Measurements from ENCODE around the gene MRPL20. TPM values are rescaled to one million over a fixed set of nuclear protein-coding genes. Genes with fewer than 3 reads are reported as not detected.

The MRPL20 gene
- total and polyA plus RNA-seq, 4 donors: 47.8 to 170 (median 74.0) TPM

DNA sequence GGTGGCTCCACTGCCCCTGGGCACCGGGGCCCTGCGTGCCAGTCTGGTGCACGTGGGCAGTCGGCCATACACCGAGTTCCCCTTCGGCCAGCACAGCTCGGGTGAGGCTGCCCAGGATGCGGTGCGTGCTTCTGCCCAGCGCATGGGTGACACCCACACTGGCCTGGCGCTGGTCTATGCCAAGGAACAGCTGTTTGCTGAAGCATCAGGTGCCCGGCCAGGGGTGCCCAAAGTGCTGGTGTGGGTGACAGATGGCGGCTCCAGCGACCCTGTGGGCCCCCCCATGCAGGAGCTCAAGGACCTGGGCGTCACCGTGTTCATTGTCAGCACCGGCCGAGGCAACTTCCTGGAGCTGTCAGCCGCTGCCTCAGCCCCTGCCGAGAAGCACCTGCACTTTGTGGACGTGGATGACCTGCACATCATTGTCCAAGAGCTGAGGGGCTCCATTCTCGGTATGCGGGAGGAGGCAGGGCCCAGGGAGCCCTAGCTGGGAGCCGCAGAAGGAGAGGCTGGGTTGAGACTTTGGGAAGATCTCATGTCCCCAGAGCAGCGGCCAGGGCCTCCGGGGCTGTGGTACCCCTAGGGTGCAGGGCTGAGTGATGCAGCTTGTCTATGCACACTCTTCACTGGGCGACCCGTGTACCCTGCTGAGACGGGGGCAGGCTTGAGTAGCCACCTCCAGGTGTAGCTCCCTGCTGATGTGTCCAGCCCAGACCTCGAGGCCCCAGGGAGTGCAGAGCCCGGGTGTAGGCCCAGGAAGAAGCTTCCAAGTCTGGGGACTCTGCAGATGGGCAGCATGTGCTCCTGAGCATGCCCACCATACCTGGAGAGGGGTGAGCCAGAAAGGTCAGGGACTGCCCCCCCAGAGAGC lies 30.2 kb upstream of the MRPL20 start:
- peak overlapping the region; percentile 31 to 82 (median 75) for H3K4me3 ChIP-seq (ENCODE audit: low read depth in 1 of 3, low read length in 3 of 3)
- H3K9ac ChIP-seq (ENCODE audit: low read depth in 1 of 2, low read length in 2 of 2): no peak overlapping the region
- peaks cover 32 to 79% (median 61%) of the 10 kb centered on the region in 4 donors for H3K4me1 ChIP-seq (ENCODE audit: control insufficient read depth in 4 of 4, insufficient read depth in 4 of 4, low read length in 3 of 4)
- 65% methylated on average over 31 of the region's 31 CpGs for WGBS
- DNase-seq (ENCODE audit: low spot score): no peak
- H3K27me3 ChIP-seq (ENCODE audit: control insufficient read depth in 4 of 4, insufficient read depth in 4 of 4, low read length in 3 of 4): no peaks in the 10 kb centered on the region
- TF ChIP-seq, protein P1, sequence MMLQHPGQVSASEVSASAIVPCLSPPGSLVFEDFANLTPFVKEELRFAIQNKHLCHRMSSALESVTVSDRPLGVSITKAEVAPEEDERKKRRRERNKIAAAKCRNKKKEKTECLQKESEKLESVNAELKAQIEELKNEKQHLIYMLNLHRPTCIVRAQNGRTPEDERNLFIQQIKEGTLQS (IDR thresholded peaks at IDR 0.05): no peak
- no peak for TF ChIP-seq TAF1 (conservative IDR thresholded peaks at IDR 0.05)
- TF ChIP-seq, protein P2, sequence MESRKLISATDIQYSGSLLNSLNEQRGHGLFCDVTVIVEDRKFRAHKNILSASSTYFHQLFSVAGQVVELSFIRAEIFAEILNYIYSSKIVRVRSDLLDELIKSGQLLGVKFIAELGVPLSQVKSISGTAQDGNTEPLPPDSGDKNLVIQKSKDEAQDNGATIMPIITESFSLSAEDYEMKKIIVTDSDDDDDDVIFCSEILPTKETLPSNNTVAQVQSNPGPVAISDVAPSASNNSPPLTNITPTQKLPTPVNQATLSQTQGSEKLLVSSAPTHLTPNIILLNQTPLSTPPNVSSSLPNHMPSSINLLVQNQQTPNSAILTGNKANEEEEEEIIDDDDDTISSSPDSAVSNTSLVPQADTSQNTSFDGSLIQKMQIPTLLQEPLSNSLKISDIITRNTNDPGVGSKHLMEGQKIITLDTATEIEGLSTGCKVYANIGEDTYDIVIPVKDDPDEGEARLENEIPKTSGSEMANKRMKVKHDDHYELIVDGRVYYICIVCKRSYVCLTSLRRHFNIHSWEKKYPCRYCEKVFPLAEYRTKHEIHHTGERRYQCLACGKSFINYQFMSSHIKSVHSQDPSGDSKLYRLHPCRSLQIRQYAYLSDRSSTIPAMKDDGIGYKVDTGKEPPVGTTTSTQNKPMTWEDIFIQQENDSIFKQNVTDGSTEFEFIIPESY (IDR thresholded peaks at IDR 0.05): no peak
- TF ChIP-seq JUND (IDR thresholded peaks at IDR 0.05): no peak
- no peak for TF ChIP-seq RAD21 (IDR thresholded peaks at IDR 0.05)
- peak in 1 of 2 donors; percentile 18 for TF ChIP-seq GABPA (IDR thresholded peaks at IDR 0.05 in 1 of 2, conservative IDR thresholded peaks at IDR 0.05 in 1 of 2)
- TF ChIP-seq FOXA2 (IDR thresholded peaks at IDR 0.05): no peak
- TF ChIP-seq HNF4G (IDR thresholded peaks at IDR 0.05): no peak
- TF ChIP-seq, protein P3, sequence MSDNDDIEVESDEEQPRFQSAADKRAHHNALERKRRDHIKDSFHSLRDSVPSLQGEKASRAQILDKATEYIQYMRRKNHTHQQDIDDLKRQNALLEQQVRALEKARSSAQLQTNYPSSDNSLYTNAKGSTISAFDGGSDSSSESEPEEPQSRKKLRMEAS (IDR thresholded peaks at IDR 0.05): no peak
- peak in 1 of 2 donors; percentile 38 for TF ChIP-seq RXRA (IDR thresholded peaks at IDR 0.05)
- TF ChIP-seq SP1 (IDR thresholded peaks at IDR 0.05): no peak
- peak in 1 of 2 donors; percentile 25 for TF ChIP-seq HNF4A (conservative IDR thresholded peaks at IDR 0.05)
- no peaks in the 10 kb centered on the region for H3K9me3 ChIP-seq (ENCODE audit: control insufficient read depth in 4 of 4, low read length in 3 of 4)
- H3K36me3 ChIP-seq (ENCODE audit: control insufficient read depth in 4 of 4, insufficient read depth in 3 of 4, low read depth in 1 of 4, low read length in 3 of 4): peaks cover 0 to 3% (median 0%) of the 10 kb centered on the region in 4 donors
- peak overlapping the region; percentile 38 to 62 for H3K27ac ChIP-seq (ENCODE audit: low read depth in 1 of 2, low read length in 2 of 2)

DNA sequence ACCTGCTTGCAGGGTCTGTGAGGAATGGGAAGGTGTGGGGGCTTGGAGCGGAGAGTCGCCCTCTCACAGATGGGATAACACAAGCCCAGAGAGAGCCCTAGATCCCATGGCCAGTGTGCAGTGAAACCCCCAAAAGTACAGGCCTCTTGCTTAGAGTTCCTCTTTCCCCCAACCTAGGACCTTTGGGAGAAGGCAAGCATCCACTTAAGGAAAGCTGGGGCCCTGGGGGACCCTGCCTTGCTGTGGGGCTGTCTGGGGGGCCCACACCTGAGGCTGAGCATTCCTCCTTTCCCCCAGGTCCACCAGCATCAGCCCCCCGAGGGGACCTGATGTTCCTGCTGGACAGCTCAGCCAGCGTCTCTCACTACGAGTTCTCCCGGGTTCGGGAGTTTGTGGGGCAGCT lies 29.5 kb upstream of the MRPL20 start:
- H3K9me3 ChIP-seq (ENCODE audit: control insufficient read depth in 4 of 4, low read length in 3 of 4): no peaks in the 10 kb centered on the region
- peak overlapping the region; percentile 73 to 82 (median 75) for H3K4me3 ChIP-seq (ENCODE audit: low read depth in 1 of 3, low read length in 3 of 3)
- TF ChIP-seq GABPA (IDR thresholded peaks at IDR 0.05 in 1 of 2, conservative IDR thresholded peaks at IDR 0.05 in 1 of 2) (no peak), EGR1 (IDR thresholded peaks at IDR 0.05; ENCODE audit: low read depth in 2 of 2) (no peak), HNF4A (conservative IDR thresholded peaks at IDR 0.05) (no peak), RAD21 (IDR thresholded peaks at IDR 0.05) (no peak), RXRA (IDR thresholded peaks at IDR 0.05) (no peak)
- H3K27ac ChIP-seq (ENCODE audit: low read depth in 1 of 2, low read length in 2 of 2): peak overlapping the region; percentile 28 to 62
- 66% methylated on average over 7 of the region's 7 CpGs for WGBS
- peak overlapping the region; percentile 4 to 28 for H3K9ac ChIP-seq (ENCODE audit: low read depth in 1 of 2, low read length in 2 of 2)
- H3K4me1 ChIP-seq (ENCODE audit: control insufficient read depth in 4 of 4, insufficient read depth in 4 of 4, low read length in 3 of 4): peaks cover 32 to 85% (median 65%) of the 10 kb centered on the region in 4 donors
- no peak for DNase-seq (ENCODE audit: low spot score)
- H3K27me3 ChIP-seq (ENCODE audit: control insufficient read depth in 4 of 4, insufficient read depth in 4 of 4, low read length in 3 of 4): no peaks in the 10 kb centered on the region
- H3K36me3 ChIP-seq (ENCODE audit: control insufficient read depth in 4 of 4, insufficient read depth in 3 of 4, low read depth in 1 of 4, low read length in 3 of 4): peaks cover 0 to 3% (median 0%) of the 10 kb centered on the region in 4 donors

Data from liver (tissue), 9 donors.